Endothelial cell (in vitro differentiated cells): ENCODE data around the gene PSD. TPM values are rescaled to one million over a fixed set of nuclear protein-coding genes. Genes with fewer than 3 reads are reported as not detected.

Source experiments
- DNase-seq: peaks from one replicate; pipeline ENCODE4 v3.0.0; 2021; ENCODE audit warnings: low spot score
- H3K27ac Mint-ChIP-seq: one replicate; pipeline ENCODE4 v1.8.0; 2021; ENCODE audit warnings: mixed read lengths, inconsistent platforms; ENCODE audit not compliant: unreplicated experiment
- H3K27me3 Mint-ChIP-seq: one replicate; pipeline ENCODE4 v1.8.0; 2021; ENCODE audit warnings: mild to moderate bottlenecking, moderate library complexity, mixed read lengths, inconsistent platforms; ENCODE audit not compliant: unreplicated experiment
- H3K36me3 Mint-ChIP-seq: one replicate; pipeline ENCODE4 v1.8.0; 2021; ENCODE audit warnings: mild to moderate bottlenecking, low read depth, mixed read lengths, inconsistent platforms; ENCODE audit not compliant: unreplicated experiment
- H3K4me1 Mint-ChIP-seq: one replicate; pipeline ENCODE4 v1.8.0; 2021; ENCODE audit warnings: mild to moderate bottlenecking, mixed read lengths, inconsistent platforms; ENCODE audit not compliant: unreplicated experiment
- H3K4me3 Mint-ChIP-seq: one replicate; pipeline ENCODE4 v1.8.0; 2021; ENCODE audit warnings: mild to moderate bottlenecking, mixed read lengths, inconsistent platforms; ENCODE audit not compliant: unreplicated experiment
- H3K9me3 Mint-ChIP-seq: one replicate; pipeline ENCODE4 v1.8.0; 2021; ENCODE audit warnings: mixed read lengths, inconsistent platforms; ENCODE audit not compliant: unreplicated experiment
- CTCF ChIP-seq: fragments of 200-600 bp; sonication (generic); IDR thresholded peaks from one replicate; pipeline ENCODE4 v1.5.0; 2021; ENCODE audit warnings: antibody characterized with exemption; ENCODE audit not compliant: unreplicated experiment
- total RNA-seq: library from RNA; stranded (reverse); fragmentation: NEBNext Ultra II Directional; extraction: Animal tissue kit (Norgen Biotek cat#: 25700); gene quantifications from one replicate; pipeline ENCODE4 v1.2.1, GENCODE V29; 2021; ENCODE audit not compliant: unreplicated experiment

The PSD gene
- total RNA-seq, 1 donor from 2014 or later: 0.31 TPM

- Mint-ChIP-seq H3K4me1 (peaks cover 19% of the 10 kb centered on the region), H3K9me3 (no peaks in the 10 kb centered on the region), H3K36me3 (peaks cover 12% of the 10 kb centered on the region), H3K4me3 (no peak overlapping the region), H3K27me3 (peaks cover 35% of the 10 kb centered on the region), H3K27ac (no peak overlapping the region)
- no peak for DNase-seq
- no peak for TF ChIP-seq CTCF
These were observed 11.0 kb downstream of the PSD start for GRCh38 chr10:102407425-102408130.

- peaks cover 35% of the 10 kb centered on the region for H3K27me3 Mint-ChIP-seq
- peaks cover 19% of the 10 kb centered on the region for H3K4me1 Mint-ChIP-seq
- H3K4me3 Mint-ChIP-seq: no peak overlapping the region
- TF ChIP-seq CTCF: no peak
- H3K9me3 Mint-ChIP-seq: no peaks in the 10 kb centered on the region
- DNase-seq: no peak
- peaks cover 12% of the 10 kb centered on the region for H3K36me3 Mint-ChIP-seq
- H3K27ac Mint-ChIP-seq: no peak overlapping the region
These were observed 11.8 kb downstream of the PSD start for GRCh38 chr10:102406815-102407214.

GRCh38 chr10:102405632-102406031, 13.0 kb downstream of the PSD start:
- Mint-ChIP-seq H3K27ac (peak overlapping the region; percentile 19), H3K4me1 (peaks cover 12% of the 10 kb centered on the region), H3K27me3 (peaks cover 34% of the 10 kb centered on the region), H3K9me3 (no peaks in the 10 kb centered on the region), H3K36me3 (peaks cover 12% of the 10 kb centered on the region), H3K4me3 (no peak overlapping the region)
- no peak for DNase-seq
- TF ChIP-seq CTCF: no peak

- Mint-ChIP-seq H3K27me3 (peaks cover 36% of the 10 kb centered on the region), H3K4me1 (peaks cover 12% of the 10 kb centered on the region), H3K9me3 (no peaks in the 10 kb centered on the region), H3K4me3 (no peak overlapping the region), H3K27ac (no peak overlapping the region), H3K36me3 (peaks cover 12% of the 10 kb centered on the region)
- DNase-seq: no peak
- TF ChIP-seq CTCF: no peak
These were observed 13.4 kb downstream of the PSD start for GRCh38 chr10:102405108-102405571.

GRCh38 chr10:102404361-102405107, 14.1 kb downstream of the PSD start:
- Mint-ChIP-seq H3K27me3 (peaks cover 32% of the 10 kb centered on the region), H3K4me1 (peaks cover 7% of the 10 kb centered on the region), H3K36me3 (peaks cover 7% of the 10 kb centered on the region), H3K4me3 (no peak overlapping the region), H3K9me3 (no peaks in the 10 kb centered on the region), H3K27ac (no peak overlapping the region)
- DNase-seq: no peak
- TF ChIP-seq CTCF: no peak
